Ectodermal cell (in vitro differentiated cells): ENCODE data around the gene CCBE1.
"Not testable (repeated sequence)": the region's sequence is repeated elsewhere in the genome, so short reads cannot be mapped to it uniquely, and the experiment has no call there.

Experiments used
- H3K27ac ChIP-seq: 2 replicates; pipeline ENCODE4 v1.7.0; 2013; ENCODE audit warnings: mild to moderate bottlenecking, low read depth, low read length; ENCODE audit not compliant: insufficient read depth, poor library complexity, severe bottlenecking
- H3K27me3 ChIP-seq: 2 replicates; pipeline ENCODE4 v1.7.0; 2013; ENCODE audit warnings: mild to moderate bottlenecking, low read length; ENCODE audit not compliant: insufficient read depth, control insufficient read depth, poor library complexity, severe bottlenecking
- H3K36me3 ChIP-seq: one replicate; pipeline ENCODE4 v1.7.0; 2013; ENCODE audit warnings: low read length; ENCODE audit not compliant: control insufficient read depth, insufficient read depth
- H3K4me1 ChIP-seq: one replicate; pipeline ENCODE4 v1.7.0; 2013; ENCODE audit warnings: low read length; ENCODE audit not compliant: control insufficient read depth, insufficient read depth
- H3K4me3 ChIP-seq: 2 replicates; pipeline ENCODE4 v1.7.0; 2013; ENCODE audit warnings: low read depth, low read length, control low read depth; ENCODE audit not compliant: insufficient read depth
- H3K9me3 ChIP-seq: 2 replicates; pipeline ENCODE4 v1.7.0; 2013; ENCODE audit warnings: mild to moderate bottlenecking, low read length, moderate library complexity; ENCODE audit not compliant: control insufficient read depth
- WGBS, 2 experiments: methylation state at CpG; one replicate each; pipeline ENCODE4 v1.1.7; 2013; ENCODE audit warnings: missing lambda C conversion rate in 2 of 2; 5-methylcytosine and 5-hydroxymethylcytosine counted together

Gene CCBE1

DNA sequence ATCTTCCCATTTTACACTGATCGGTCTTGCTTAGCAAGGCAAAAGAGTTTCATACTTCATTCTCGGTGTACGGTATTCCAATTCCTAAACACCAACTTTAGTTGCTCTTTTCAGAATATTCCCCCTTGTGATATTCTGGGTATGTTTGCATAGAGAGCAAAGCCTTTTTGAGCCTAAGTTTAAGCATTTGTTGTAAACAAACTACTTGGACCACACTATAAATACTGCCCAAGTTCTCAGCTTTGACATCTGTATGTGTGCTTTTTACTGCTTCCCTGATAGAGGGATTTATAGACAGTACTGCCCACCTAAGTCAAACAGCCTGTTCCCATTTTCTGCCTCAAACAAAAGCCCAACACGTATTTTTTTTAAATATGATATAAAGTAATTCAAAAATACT is 36.9 kb downstream of the CCBE1 start:
- no peak overlapping the region for H3K27ac ChIP-seq
- H3K9me3 ChIP-seq: no peaks in the 10 kb centered on the region

DNA sequence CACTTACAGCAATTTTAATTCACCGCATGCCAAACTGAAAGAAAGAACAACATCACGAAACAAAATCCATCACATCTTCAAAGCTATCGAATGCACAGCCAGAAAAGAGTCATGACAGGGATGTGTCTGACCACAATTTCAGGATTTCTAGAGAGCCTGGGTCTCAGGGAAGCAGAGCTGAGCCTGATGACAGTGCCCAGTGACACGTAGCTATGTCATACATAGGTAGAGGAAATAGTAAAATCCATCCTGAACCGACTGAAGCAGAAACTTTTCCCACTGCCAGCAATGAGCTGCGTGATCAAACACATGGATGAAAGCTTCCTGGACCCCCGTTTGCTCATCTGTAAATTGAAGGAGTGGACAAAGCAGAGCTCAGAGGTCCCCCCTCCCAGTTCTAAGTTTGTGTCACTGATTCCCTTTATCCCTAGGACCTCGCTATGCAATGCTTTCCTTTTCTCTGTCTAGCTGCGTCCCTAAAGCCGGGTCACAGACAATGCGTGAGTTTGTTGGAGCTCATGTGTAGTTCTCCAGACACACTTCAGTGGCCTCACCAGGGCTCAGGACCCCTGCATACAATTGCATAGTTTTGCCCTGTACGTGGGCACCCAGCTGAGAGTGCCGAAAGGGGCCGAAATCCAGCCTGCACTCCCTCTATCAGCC is 37.6 kb downstream of the CCBE1 start:
- Histone ChIP-seq H3K36me3 (no peaks in the 10 kb centered on the region), H3K9me3 (no peaks in the 10 kb centered on the region), H3K27ac (no peak overlapping the region), H3K4me3 (no peak overlapping the region), H3K27me3 (no peaks in the 10 kb centered on the region), H3K4me1 (peaks cover 3% of the 10 kb centered on the region)
- 62 to 66% methylated on average over 14 of the region's 14 CpGs for WGBS, 2 experiments

More for the DNA sequence above, 36.9 kb downstream of the CCBE1 start:
- no peaks in the 10 kb centered on the region for H3K36me3 ChIP-seq
- no peaks in the 10 kb centered on the region for H3K27me3 ChIP-seq
- H3K4me3 ChIP-seq: no peak overlapping the region
- H3K4me1 ChIP-seq: peaks cover 3% of the 10 kb centered on the region
- WGBS, 2 experiments: 96% methylated on average over 3 of the region's 4 CpGs

DNA sequence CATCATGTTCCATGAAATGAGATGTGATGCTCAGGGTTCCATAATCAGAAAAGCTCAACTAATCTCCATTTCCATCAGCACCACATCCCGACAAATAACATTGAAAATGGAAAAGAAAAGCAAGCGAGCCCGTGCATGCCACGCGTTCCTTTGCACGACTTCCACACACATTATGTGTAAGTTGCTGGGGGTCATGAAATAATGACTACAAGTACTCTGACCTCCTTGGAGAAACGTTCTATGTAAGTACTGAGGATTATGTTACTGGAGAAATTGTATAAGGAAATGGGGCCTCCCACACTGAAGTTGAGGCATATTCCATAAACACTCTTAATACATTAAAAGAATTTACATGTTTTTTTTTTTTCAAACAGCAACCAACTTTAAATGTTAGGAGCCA is 38.3 kb downstream of the CCBE1 start:
- no peak overlapping the region for H3K4me3 ChIP-seq
- peaks cover 3% of the 10 kb centered on the region for H3K4me1 ChIP-seq
- H3K27ac ChIP-seq: no peak overlapping the region
- no peaks in the 10 kb centered on the region for H3K9me3 ChIP-seq
- no peaks in the 10 kb centered on the region for H3K27me3 ChIP-seq
- H3K36me3 ChIP-seq: no peaks in the 10 kb centered on the region
- WGBS, 2 experiments: 95% methylated on average over 7 of the region's 7 CpGs

DNA sequence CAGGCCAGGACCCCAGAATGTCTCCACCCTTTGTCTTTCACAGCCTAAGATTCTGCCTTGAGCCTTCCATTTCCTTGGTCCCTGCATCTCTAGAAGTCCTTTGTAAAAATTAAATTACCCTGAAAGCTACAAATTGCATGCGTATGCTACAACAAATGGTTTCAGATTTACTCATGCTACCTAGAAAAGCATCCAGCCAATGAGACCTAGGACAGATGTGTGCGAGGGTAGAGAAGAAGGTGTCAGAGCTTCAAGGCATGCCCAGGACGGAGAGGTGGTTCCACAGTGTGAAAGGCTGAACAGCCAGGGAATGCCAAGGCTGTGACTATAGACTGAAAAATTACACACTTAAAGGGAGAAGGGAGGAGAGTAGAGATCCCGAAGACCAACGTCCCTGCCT is 40.2 kb downstream of the CCBE1 start:
- WGBS, 2 experiments: 91 to 96% methylated on average over 5 of the region's 5 CpGs

DNA sequence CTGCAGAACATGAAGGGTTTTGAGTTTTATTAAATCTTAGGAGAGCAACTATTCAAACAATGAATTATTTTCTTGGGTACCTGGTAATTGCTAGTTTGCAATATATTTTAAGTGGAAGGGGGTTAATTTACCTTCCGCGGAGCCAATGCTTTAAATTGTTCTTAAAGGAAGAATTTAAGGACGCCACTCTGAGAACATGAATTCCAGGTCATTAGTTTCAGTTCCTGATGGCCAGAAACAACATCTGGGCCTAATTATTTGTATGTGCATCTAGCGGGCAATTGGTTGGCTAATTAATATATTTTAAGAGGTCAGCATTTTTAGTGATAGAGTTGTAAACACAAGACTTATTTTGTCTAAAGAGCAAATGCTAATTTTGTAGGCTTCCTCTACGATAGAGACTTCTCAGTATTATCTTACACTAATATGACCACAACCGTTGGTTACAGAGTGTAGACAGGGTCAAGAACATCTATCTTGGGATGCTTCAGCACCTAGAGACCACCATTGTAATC is 40.8 kb downstream of the CCBE1 start:
- Histone ChIP-seq H3K4me1 (peaks cover 3% of the 10 kb centered on the region), H3K4me3 (no peak overlapping the region), H3K27me3 (no peaks in the 10 kb centered on the region), H3K36me3 (no peaks in the 10 kb centered on the region), H3K9me3 (no peaks in the 10 kb centered on the region), H3K27ac (no peak overlapping the region)
- WGBS, 2 experiments: 94 to 97% methylated on average over 6 of the region's 6 CpGs

More for the DNA sequence above, 40.2 kb downstream of the CCBE1 start:
- no peaks in the 10 kb centered on the region for H3K27me3 ChIP-seq
- H3K4me3 ChIP-seq: no peak overlapping the region
- no peaks in the 10 kb centered on the region for H3K36me3 ChIP-seq
- no peaks in the 10 kb centered on the region for H3K9me3 ChIP-seq
- H3K4me1 ChIP-seq: peaks cover 3% of the 10 kb centered on the region
- no peak overlapping the region for H3K27ac ChIP-seq

DNA sequence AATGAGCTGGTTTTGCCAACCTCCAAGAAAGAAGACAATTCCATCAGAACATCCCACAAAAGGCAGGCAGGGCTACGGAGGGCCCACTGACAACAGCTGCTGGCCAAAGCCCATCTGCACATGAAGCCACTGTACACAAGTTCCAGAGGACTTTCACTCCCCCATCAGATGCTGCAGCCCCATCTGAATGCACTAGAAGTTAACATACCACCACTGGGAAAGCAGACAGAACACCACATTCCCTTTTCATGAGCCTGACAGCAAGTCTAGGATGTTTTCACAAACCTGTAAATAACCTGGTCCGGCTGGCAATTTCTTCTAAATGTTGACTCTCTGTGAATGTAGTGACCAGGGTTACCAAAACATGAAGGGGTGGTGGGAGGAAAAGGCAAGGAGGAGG is 41.5 kb downstream of the CCBE1 start:
- no peaks in the 10 kb centered on the region for H3K9me3 ChIP-seq
- 90 to 97% methylated on average over 2 of the region's 2 CpGs for WGBS, 2 experiments
- H3K4me1 ChIP-seq: peaks cover 3% of the 10 kb centered on the region
- no peak overlapping the region for H3K27ac ChIP-seq
- H3K4me3 ChIP-seq: no peak overlapping the region
- no peaks in the 10 kb centered on the region for H3K27me3 ChIP-seq
- no peaks in the 10 kb centered on the region for H3K36me3 ChIP-seq

DNA sequence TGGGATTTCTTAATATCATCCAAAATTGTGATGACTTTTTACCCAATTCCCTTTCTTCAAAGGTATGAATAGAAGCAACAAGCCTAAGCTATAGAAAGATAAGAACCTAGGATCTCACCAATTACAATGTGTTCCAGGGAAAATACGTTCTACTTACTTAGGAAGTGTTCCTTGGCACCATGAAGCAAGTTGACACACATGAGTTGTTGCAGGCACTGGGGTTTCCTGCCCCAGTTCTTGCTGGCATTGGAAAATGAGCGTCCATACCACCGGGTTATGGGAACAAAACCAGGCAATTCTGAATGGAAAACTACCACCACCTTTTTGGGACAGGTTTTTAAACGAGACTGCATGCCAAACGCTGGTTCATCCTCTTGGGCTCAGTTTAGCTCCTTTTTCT is 46.2 kb downstream of the CCBE1 start:
- H3K27me3 ChIP-seq: no peaks in the 10 kb centered on the region
- H3K36me3 ChIP-seq: no peaks in the 10 kb centered on the region
- H3K4me1 ChIP-seq: peaks cover 9% of the 10 kb centered on the region
- 90 to 93% methylated on average over 5 of the region's 5 CpGs for WGBS, 2 experiments
- no peaks in the 10 kb centered on the region for H3K9me3 ChIP-seq
- H3K27ac ChIP-seq: no peak overlapping the region
- H3K4me3 ChIP-seq: no peak overlapping the region

DNA sequence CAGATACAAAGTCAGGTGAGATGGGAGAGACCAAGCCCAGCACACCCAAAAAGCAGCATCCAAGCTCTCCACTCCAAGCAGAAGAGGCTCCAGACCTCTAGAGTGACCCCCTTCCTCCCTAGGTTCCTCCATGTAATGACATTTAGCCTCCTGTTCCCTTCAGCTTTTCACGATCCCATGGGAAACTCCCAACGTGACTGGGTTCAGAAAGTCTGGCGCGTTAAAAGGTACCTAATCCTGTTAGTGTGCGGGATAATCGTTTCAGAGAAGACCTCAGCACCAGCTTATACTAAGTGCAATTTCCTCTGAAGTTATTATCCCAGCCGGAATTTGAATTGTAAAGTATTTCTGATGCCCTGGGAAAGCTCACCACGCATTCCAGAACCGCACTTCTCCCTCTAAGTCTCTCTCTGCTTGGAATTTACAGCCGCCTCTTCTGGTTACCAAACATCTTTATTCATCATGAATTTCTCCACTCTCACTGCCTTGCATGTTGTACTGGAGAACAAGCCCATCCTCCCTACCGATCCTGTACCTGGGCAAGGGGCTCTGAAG is 46.9 kb downstream of the CCBE1 start:
- 90 to 91% methylated on average over 11 of the region's 11 CpGs for WGBS, 2 experiments
- Histone ChIP-seq H3K27ac (no peak overlapping the region), H3K4me1 (peaks cover 9% of the 10 kb centered on the region), H3K9me3 (no peaks in the 10 kb centered on the region), H3K27me3 (no peaks in the 10 kb centered on the region), H3K36me3 (no peaks in the 10 kb centered on the region), H3K4me3 (no peak overlapping the region)

DNA sequence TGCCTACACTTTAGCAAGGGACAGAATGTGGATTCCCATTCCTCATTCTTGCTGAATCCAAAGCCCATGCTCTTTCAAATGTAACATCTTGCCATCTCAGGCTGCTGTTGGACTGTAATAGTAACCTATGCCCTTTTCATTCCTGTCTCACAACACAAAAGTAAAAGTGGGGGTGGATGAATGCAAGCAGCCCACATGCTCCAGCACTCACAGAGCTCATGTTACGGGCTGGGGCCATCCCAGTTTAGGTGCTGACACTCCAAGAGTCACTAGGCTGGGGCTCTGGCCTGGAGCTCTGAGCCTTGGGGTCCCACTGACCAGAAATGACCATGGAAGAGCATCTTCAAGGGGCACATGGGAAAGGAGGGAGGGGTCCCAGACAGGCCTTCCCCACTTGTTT is 47.6 kb downstream of the CCBE1 start:
- no peaks in the 10 kb centered on the region for H3K9me3 ChIP-seq
- H3K4me1 ChIP-seq: peaks cover 9% of the 10 kb centered on the region
- no peak overlapping the region for H3K27ac ChIP-seq
- H3K36me3 ChIP-seq: no peaks in the 10 kb centered on the region
- WGBS, 2 experiments: 75 to 82% methylated on average over 1 of the region's 1 CpG
- no peaks in the 10 kb centered on the region for H3K27me3 ChIP-seq
- no peak overlapping the region for H3K4me3 ChIP-seq

DNA sequence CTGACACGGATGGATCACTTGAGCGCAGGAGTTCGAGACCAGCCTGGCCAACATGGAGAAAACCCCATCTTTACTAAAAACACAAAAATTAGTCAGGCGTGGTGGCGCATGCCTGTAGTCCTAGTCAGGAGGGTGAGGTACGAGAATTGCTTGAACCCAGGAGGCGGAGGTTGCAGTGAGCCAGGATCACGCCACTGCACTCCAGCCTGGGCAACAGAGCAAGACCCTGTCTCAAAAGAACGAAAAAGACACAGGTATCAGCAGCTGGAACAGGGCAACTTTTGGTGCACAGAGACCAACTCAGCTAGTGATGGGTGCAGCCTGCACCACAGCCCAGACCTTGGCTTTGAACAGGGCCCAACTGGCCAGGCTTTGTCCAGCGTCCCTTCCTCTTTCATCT is 48.8 kb downstream of the CCBE1 start:
- WGBS, 2 experiments: 94 to 95% methylated on average over 10 of the region's 10 CpGs
- not testable (repeated sequence) for H3K36me3 ChIP-seq, H3K27me3 ChIP-seq

More for the DNA sequence above, 48.8 kb downstream of the CCBE1 start:
- not testable (repeated sequence) for H3K27ac ChIP-seq, H3K4me1 ChIP-seq, H3K4me3 ChIP-seq, H3K9me3 ChIP-seq
